ENCODE results near the gene CFAP100. TPM values are rescaled to one million over a fixed set of nuclear protein-coding genes. Genes with fewer than 3 reads are reported as not detected.

Gene CFAP100
- total and polyA plus RNA-seq, 2 of the 4 experiments (the other 2 are of a cell fraction): not detected

DNA sequence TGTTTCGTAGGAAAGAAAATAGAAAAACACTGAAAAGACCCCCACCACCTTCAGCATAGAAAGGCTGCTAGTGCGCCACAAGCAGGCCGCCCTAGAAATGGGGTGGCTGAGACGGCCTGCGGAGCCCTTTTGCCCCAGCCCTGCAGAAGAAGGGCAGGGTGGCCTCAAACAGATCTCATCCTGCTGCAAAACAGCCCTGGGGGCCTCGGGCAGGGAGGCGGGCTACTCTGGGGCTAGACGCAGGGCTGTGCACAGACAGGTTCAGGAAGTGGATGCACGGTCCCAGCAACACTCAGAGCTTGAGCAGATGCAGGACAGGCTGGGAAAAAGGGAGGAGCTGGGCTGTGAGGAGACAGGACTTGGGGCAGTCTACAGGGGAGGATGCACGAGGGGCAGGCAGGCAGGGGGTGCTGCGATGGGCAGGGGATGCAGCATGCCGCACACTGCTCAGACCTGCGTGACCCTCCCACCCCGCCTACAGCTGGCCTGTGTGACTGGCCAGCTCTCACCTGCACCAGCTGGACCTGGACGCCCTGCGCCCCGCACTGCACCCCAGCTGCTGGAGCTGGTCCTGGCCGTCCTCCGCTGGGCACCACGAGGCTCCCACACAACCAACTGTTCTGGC, 46.7 kb downstream of the CFAP100 start:
- dilution Hi-C loops (cut with HindIII; ENCODE audit: low sequenced_read_pairs, unreplicated experiment) (no loop called here), in situ Hi-C loops (cut with MboI; ENCODE audit: low sequenced_read_pairs) (no loop called here), intact Hi-C loops (cut with micrococcal nuclease) (no loop called here)
- H3K9me1 ChIP-seq (ENCODE audit: insufficient read depth, low read length): peaks cover 12% of the 10 kb centered on the region; the same call in 1 of the 2 replicates
- CTCF ChIA-PET: no interaction called here
- WGBS, 2 experiments (ENCODE audit: extremely low coverage in 2 of 2, insufficient read length in 1 of 2): 79% methylated on average over 9 of the region's 20 CpGs; no CpG with 5 or more reads in 1 of the 2 experiments
- H2AFZ ChIP-seq (replicated peaks; ENCODE audit: low read length, poor library complexity): no peak overlapping the region
- POLR2A ChIA-PET (ENCODE audit: unreplicated experiment): no interaction called here
- H3K27ac ChIP-seq (ENCODE audit: insufficient read depth, low read length): no peak overlapping the region
- no TSS peak for BruUV-seq (replicated peaks)
- H4K8ac ChIP-seq (ENCODE audit: low read depth in 2 of 2, low read length in 2 of 2): no peak overlapping the region
- no peak overlapping the region for H3K4me2 ChIP-seq (ENCODE audit: low read depth, low read length)
- H3K14ac ChIP-seq (replicated peaks; ENCODE audit: low read depth, low read length): no peak overlapping the region
- peaks cover 3% of the 10 kb centered on the region; the same call in 1 of the 2 replicates for H4K20me1 ChIP-seq (ENCODE audit: insufficient read depth, low read length)
- ATAC-seq (ENCODE audit: low read depth): no peak
- no peak overlapping the region for H3K4me3 ChIP-seq (ENCODE audit: insufficient read depth, low read depth, low read length)
- H2BK5ac ChIP-seq (ENCODE audit: low read depth, low read length, poor library complexity, severe bottlenecking): no peak overlapping the region
- H3K56ac ChIP-seq (ENCODE audit: extremely low read depth, insufficient read depth, low read length): no peak overlapping the region
- no peak overlapping the region for H4K91ac ChIP-seq (ENCODE audit: insufficient read depth, low read depth, low read length)
- H3K36me3 ChIP-seq (ENCODE audit: control insufficient read depth, insufficient read depth, low read length): peaks cover 2% of the 10 kb centered on the region; the same call in 1 of the 2 replicates
- no peaks in the 10 kb centered on the region for H3K9me3 ChIP-seq (ENCODE audit: control insufficient read depth, insufficient read depth, low read length)
- no peak overlapping the region for H2BK15ac ChIP-seq (ENCODE audit: low read depth, low read length)
- H3K23ac ChIP-seq (ENCODE audit: low read depth, low read length): no peak overlapping the region
- no peak overlapping the region for H2AK9ac ChIP-seq (replicated peaks; ENCODE audit: low read depth, low read length, poor library complexity)
- peaks cover 2% of the 10 kb centered on the region for H3K4me1 ChIP-seq (ENCODE audit: control insufficient read depth, insufficient read depth, low read length)
- TF ChIP-seq CTCF (conservative IDR thresholded peaks at IDR 0.05; ENCODE audit: low read depth, low read length) (no peak), POLR2A (IDR thresholded peaks at IDR 0.05; ENCODE audit: low read depth, low read length) (no peak), RFX5 (IDR thresholded peaks at IDR 0.05; ENCODE audit: low read depth, low read length) (no peak), MAFK (IDR thresholded peaks at IDR 0.05; ENCODE audit: low read depth, low read length) (no peak), NFE2L2 (IDR thresholded peaks at IDR 0.05; ENCODE audit: low read depth, low read length) (no peak), CHD1 (IDR thresholded peaks at IDR 0.05; ENCODE audit: low read depth, low read length) (no peak), SMC3 (IDR thresholded peaks at IDR 0.05; ENCODE audit: low read depth, low read length) (no peak), RAD21 (IDR thresholded peaks at IDR 0.05; ENCODE audit: low read length) (no peak), MXI1 (IDR thresholded peaks at IDR 0.05; ENCODE audit: borderline replicate concordance, low read depth, low read length) (no peak), FOS (IDR thresholded peaks at IDR 0.05; ENCODE audit: low read depth, low read length) (no peak), BHLHE40 (IDR thresholded peaks at IDR 0.05; ENCODE audit: low read depth, low read length) (no peak), CEBPB (IDR thresholded peaks at IDR 0.05; ENCODE audit: low read depth, low read length) (no peak), MAZ (IDR thresholded peaks at IDR 0.05; ENCODE audit: borderline replicate concordance, low read depth, low read length) (no peak)
- TF ChIP-seq, protein P1, sequence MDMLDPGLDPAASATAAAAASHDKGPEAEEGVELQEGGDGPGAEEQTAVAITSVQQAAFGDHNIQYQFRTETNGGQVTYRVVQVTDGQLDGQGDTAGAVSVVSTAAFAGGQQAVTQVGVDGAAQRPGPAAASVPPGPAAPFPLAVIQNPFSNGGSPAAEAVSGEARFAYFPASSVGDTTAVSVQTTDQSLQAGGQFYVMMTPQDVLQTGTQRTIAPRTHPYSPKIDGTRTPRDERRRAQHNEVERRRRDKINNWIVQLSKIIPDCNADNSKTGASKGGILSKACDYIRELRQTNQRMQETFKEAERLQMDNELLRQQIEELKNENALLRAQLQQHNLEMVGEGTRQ (IDR thresholded peaks at IDR 0.05; ENCODE audit: low read depth, low read length): no peak
- TF ChIP-seq, protein P2, sequence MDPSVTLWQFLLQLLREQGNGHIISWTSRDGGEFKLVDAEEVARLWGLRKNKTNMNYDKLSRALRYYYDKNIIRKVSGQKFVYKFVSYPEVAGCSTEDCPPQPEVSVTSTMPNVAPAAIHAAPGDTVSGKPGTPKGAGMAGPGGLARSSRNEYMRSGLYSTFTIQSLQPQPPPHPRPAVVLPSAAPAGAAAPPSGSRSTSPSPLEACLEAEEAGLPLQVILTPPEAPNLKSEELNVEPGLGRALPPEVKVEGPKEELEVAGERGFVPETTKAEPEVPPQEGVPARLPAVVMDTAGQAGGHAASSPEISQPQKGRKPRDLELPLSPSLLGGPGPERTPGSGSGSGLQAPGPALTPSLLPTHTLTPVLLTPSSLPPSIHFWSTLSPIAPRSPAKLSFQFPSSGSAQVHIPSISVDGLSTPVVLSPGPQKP (IDR thresholded peaks at IDR 0.05; ENCODE audit: borderline replicate concordance, low read depth, low read length): no peak
- H3K9ac ChIP-seq (ENCODE audit: low read depth, low read length): no peak overlapping the region
- H3K4ac ChIP-seq (ENCODE audit: low read depth, low read length): no peak overlapping the region
- H2BK20ac ChIP-seq (ENCODE audit: low read depth, low read length): no peak overlapping the region
- no peak overlapping the region for H2BK120ac ChIP-seq (ENCODE audit: low read depth, low read length)
- DNase-seq: no peak
- no peak overlapping the region for H2AK5ac ChIP-seq (ENCODE audit: low read depth, low read length)
- H3K27me3 ChIP-seq (ENCODE audit: control insufficient read depth, insufficient read depth, low read length): no peaks in the 10 kb centered on the region
- no peak overlapping the region for H3K18ac ChIP-seq (ENCODE audit: low read depth, low read length)
- peaks cover 0 to 4% of the 10 kb centered on the region in 2 experiments; a peak in 3 of 4 replicates for H3K79me1 ChIP-seq (ENCODE audit: low read depth in 1 of 2, low read length in 2 of 2)
- H4K5ac ChIP-seq (ENCODE audit: low read depth, low read length): no peak overlapping the region
